Skin of body (tissue), 3 donors: ENCODE data around the gene PBX2. TPM values are rescaled to one million over a fixed set of nuclear protein-coding genes. Genes with fewer than 3 reads are reported as not detected.
"Not testable (repeated sequence)": the region's sequence is repeated elsewhere in the genome, so short reads cannot be mapped to it uniquely, and the experiment has no call there.

Experiments
- DNase-seq: peaks from one replicate; lab custom pipeline; 2025; lab: John Stamatoyannopoulos, UW
- small RNA-seq: library from RNA; depleted of rRNA; stranded (forward); fragments of <200 nt; gene quantifications from one replicate; pipeline ENCODE3, GENCODE V24; 2014; ENCODE audit warnings: low replicate concordance
- total RNA-seq: library from RNA; depleted of rRNA; stranded (reverse); fragments of >200 nt; gene quantifications from one replicate; pipeline ENCODE4 v1.2.3, GENCODE V29; 2014

Gene PBX2
- total RNA-seq, 1 donor from 2014 or later, result 51.6 TPM

DNA sequence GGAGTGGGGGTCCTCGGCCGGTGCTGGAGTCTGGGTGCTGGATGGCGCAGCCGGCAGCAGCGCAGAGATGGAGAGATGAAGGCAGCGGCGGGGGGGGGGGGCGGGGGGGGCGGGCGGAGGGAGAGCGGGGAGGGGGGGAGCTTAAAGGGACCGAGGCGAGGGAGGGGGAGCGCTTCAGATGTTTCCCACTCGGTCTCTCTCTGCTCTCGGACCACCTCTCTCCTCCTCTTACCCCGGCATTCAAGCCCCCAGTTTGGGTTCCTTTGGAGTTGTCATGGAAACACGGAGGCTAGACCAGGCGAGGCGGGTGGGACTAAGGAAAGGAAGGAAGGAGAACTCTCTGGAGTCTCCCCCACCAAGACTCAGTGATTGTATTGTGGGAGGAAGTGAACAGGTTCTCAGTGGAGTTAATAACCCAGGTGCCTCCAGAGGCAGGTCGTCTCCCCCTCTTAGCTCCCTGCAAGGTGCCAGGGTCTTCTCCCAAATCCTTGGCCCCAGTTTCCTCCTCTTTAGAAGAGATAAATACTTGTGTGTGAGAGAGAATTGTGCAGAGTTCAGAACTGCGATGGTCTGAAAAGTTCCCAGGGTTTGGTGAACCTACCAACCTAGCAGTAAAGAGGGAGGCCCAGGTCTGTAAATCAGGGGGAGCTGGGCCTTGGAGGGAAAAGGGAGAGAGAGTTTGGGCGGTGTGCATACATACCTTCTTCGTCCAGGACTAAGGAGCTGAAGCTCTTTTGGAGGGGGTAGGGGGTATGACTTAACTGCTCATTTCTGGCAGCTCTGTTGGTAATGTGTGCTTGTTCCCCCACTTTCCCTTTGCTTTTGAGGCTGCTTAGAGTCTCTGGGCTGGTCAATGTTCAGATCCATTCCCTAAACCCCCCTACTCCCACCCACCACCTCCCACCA lies 37.9 kb downstream of the PBX2 start, which contains the start of gene PRRT1:
Gene PRRT1, minus strand, starts transcription at position 77 of the 906 bp plus-strand sequence. CDS start 112 bp downstream, outside the sequence.
- no peak for DNase-seq

DNA sequence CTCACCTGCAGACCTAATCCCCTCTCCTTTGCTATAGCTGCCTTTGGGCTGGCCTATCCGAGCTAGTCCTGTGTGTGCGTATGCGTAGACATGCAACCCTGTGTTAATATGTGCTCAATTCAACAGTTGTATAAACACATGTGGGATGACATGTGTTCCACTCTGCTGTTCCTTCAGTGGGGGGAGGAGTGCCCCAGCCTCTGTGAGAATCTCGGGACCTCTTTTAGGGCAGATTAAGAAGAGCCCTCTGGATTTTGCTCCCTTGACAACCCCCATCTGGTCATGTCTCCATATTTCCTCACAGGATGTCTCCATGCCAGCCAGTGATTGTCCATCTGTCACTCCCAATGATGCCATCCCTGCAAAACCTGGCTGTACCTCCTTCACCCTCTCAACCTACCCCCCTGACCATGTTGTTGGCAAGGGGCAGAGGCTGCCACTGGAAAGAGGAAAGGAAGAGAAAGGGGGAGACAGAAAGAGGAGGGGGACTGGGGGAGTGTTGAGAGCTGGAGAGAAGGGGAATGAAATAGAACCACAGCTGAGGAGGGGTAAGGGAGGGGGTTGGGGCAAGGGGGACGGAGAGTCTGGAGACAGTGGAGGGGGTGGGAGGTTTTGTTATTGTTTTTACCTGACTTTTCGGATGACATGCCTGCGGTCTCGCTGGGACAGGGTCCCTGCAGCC lies 38.7 kb downstream of the PBX2 start:
- DNase-seq, result no peak

DNA sequence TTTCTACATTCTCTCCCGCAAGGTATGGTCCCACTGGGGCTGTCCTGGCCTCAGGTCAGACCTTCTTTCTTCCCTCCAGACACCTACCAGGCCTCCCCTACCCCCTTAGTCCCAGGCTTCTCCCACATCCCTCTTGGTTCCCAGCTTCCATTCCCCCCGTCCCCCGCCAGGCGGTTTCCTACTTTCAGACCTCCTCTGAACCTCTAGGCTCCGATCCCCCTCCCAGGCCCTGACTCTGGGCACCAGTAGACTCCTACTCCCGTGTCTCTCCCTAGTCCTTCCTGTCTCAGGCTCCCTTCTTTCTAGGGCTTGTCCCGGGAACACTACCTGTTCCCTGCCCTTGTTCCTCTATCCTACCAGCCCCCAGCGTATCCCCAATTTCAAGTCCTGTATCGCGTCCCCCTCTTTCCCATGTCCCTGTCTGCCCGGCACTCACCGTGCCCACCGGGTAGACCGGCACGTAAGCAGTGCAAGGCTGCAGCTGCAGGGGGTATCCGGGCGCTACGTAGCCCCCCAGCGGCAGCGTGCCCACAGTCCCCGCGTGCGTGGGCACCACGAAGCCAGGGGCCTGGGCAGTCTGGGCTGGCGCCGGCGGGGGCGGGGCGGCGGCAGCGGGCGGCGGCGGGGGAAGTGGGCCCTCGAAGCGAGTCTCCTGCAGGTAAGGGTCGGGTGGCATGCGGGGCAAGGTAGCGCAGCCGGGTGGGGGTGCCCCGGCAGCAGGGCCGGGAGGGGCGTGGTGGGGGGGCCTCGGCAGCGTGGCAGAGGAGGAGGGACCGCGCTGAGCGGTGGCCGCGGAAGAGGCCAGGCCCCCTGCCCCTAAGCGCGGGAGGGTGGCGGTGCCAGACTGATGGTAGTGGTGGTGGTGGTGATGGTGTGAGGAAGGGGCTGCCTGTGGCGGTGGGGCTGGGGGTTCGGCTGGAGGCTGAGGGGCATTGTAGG lies 39.8 kb downstream of the PBX2 start:
- no peak for DNase-seq

DNA sequence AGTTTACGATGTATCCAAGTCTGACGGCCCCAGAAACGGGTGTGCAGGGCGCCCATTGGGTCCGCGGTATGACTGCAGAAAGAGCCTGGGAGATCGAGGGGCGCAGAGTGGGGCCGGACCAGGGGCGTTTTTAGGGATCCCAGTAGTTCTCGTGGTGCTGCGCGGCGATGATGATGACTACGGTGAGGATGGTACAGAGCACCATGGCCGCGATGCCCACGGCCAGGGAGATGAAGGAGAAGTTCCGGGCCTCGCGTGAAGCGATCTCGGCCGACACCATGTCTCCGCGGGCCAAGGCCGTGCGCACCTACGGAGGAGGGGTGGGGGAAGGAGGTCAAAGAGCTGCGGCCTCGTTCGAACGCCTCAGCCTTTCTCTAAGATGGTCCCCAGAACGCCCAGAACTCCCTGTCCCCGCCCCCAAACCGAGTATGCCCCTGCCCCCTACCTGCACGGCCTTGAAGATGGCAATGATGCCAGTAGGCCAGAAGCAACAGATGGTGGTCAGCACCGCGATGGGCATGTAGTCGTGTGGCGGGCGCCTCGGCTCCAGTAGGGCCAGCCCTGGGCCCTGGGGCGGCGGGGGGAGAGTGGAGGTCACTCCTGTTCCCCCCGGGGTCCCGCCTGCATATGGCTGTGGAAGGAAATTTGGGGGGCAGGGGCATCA lies 40.8 kb downstream of the PBX2 start:
- DNase-seq, result no peak

DNA sequence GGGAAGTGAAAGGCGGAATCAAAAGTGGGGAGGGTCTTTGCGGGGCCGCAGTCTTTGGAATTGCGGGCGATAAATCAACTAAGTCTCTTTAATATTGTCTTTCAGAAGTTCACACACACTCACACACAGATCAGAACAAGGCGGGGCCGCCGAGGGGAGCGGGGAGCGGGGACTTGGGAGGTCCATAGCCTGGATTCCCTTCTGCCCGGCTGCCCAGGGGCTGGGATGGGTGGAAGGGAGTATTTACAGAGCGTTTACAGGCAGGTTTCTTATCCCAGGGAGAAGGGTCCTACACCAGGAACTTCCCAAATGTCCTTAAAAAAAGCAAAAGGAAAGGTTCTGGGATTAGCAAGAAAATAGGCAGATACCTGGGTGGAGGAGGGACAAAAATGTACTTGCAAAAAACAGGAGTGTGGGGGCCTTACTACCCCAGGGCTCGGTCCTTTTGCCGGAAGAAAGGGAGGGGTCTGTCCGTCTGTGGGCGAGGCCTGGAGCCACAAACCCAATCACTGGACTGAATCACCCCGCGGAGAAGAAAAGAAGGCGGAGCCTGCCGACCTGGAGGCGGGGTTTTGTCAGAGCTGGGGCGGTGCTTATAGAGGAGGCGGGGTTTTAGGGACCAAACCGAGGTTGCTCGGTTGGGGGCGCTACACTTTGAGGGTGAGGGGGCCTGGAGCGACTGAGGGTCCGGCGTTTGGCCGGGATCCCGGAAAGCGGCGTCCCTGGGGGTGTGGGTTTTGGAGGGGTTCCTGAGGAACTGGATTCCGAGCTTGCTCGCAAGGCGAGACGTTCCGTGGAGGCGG lies 41.5 kb downstream of the PBX2 start:
- DNase-seq, result peak; percentile 48

DNA sequence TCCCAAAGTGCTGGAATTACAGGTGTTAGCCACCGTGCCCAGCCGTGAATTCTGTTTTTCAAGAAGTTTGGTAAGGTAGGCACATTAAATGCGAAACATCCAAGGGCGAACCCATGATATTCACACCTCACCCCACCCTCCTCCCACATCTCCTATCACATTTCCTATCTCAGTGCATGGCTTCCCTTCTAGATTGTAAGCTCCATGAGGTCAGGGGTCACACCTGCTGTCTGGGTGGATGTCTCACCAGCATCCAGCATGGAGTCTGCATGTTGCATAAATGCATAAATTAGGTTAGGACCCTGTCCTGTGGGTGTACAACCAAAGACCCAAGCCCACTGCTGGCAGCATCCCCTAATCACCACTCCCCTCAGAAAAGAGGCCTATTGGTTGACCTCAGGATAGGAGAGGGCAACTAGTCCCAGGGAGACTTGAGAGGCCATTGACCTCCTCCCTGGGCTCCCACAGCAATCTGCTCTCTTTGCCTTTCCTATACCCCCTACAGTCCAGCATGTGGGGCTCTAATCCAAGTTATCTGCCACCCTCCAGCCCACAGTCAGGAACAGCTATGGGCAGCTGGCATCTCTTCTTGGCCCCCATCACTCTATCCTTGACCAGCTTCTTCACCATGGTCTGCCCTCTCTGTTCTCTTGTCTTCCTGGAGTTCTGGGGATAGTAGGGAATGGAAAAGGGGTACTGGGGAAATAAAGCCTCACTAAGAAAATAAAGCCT lies 42.4 kb downstream of the PBX2 start:
- DNase-seq, result no peak

DNA sequence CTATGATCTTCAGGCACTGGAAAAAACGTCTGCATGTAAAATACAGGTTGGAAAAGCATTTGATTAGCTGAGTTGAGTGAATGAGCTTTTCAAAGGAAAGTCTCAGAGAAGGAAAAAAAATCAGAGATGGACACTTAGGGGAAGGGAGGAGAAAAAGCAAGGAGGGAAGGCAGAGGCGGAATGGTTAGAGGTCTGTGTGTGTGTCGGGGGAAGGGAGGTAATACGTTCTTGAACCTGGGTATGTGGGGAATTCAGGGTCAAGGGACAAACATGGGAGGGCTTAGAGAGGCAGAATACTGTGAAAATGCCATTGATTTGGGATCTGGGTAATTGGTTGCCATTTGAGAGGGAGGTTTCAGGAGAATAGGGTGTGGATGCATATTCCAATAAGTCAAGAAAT lies 43.3 kb downstream of the PBX2 start:
- DNase-seq, result no peak

DNA sequence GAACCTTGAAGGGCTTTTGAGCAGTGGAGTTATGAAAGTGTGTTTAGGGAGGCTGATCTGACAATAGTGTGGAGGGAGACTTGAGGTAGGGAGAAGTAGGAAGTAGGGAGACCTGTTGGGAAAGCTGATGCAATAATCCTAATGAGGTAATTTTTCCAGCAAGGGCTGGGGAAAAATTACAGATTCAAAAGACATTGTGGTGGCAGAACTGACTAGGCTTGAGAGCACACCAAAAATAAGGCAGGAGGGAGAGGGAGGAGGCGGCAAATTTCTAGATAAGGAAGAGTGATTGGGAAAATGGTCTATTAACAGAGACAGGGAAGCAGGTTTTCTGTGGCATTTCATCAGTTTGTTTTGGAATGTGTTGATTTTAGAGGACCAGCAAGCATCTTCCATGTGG lies 43.7 kb downstream of the PBX2 start:
- no peak for DNase-seq

DNA sequence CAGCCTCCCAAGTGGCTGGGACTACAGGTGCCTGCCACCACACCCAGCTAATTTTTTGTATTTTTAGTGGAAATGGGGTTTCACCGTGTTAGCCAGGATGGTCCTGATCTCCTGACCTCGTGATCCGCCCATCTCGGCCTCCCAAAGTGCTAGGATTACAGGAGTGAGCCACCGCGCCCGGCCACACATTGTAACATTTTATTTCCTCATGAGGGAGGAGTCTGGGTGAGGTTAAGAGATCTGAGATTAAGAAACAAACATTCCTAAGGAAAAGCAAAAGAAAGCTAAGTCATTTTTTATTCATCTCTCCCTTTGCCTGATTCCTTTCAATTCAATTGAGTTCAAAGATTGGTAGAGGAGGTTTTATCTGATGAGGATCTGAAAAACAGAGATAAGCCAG lies 45.8 kb downstream of the PBX2 start:
- not testable (repeated sequence) for DNase-seq

DNA sequence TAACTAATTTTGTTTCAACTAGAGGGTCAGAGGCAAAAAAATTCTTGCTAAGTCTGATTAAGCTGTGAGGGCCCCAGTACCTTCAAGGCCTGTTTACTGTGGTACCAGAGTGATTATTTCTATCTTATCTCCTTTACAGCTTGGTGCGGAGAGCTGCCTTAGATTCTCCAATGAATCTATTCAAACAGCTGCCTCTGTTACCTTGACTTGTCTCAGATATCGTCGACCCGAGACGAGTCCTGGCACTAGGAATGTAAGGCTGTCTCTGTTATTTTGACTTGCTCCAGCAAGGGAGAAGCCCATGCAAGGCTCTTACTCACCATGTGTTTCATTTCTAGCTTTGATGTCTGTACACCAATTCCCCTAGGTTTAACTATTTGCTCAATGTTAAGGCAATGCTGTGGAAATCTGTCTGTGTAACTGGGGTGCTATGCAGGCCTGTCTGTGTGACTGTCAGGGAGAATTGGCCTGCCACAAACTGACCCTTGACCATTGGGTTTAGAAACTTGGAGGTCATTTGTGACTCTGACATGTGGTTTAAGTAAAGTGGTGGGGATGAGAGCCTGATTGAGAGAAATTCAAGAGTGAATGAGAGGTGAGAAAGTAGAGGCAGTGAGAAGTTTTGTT lies 49.5 kb downstream of the PBX2 start:
- DNase-seq, result no peak

DNA sequence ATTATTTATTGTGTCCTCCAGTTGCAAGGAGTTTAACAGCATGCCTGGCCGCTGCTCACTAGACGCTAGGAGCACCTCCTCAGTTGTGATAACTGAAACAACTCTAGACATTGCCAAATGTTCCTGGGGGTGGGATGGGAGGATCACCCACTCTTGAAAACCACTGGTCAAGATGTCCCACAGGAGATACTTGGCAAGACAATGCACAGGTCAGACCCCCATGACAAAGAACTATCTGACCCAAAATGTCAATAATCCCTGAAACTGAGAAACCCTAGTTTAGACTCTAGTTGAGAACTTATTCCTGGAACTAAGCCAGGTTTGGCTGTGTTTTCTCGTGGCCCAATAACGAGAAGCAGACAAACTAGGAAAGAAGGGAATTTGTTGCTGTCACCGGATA lies 50.4 kb downstream of the PBX2 start:
- no peak for DNase-seq

DNA sequence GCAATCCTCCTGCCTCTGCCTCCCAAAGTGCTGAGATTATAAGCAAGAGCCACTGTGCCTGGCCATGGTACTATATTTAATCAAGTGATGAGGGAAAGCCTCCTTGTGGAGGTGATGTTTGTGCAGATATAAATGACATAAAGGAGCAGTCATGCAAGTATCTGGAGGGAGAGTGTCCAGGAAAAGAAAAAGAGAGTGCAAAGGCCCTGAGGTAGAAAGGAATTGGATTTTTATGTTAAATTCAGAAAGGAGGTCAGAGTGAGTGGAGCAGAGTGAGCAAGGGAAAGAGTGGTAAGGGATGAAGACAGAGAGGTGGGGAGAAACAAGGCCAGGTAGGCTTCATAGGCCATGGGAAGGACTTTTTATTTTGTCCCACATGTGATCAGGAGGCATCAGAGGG lies 52.5 kb downstream of the PBX2 start:
- DNase-seq, result no peak

Small RNA genes within 50 kb of the gene (small RNA-seq; reads per million reads assigned to genes)
- gene AL662884.1 (not detected), gene MIR6833 (not detected)

Other genes starting within 250 kb of the PBX2 start
- 2.2 TPM for gene CFB, start 244.1 kb downstream of the PBX2 start, total RNA-seq
- gene NELFE, start 231.2 kb downstream of the PBX2 start, total RNA-seq, result 46.1 TPM
- gene SKIC2, start 231.0 kb downstream of the PBX2 start, total RNA-seq, result 23.3 TPM
- 5.8 TPM for gene DXO, start 218.1 kb downstream of the PBX2 start, total RNA-seq
- gene C4A, start 208.1 kb downstream of the PBX2 start, total RNA-seq, result 5.8 TPM
- 4.2 TPM for gene C4B, start 175.4 kb downstream of the PBX2 start, total RNA-seq
- not detected for gene CYP21A2, start 151.8 kb downstream of the PBX2 start, total RNA-seq
- 64.4 TPM for gene TNXB, start 80.9 kb downstream of the PBX2 start, total RNA-seq
- 23.1 TPM for gene ATF6B, start 62.0 kb downstream of the PBX2 start, total RNA-seq
- 5.0 TPM for gene FKBPL, start 59.9 kb downstream of the PBX2 start, total RNA-seq
- 0.20 TPM for gene PRRT1, start 38.3 kb downstream of the PBX2 start, total RNA-seq
- 124 TPM for gene PPT2, start 36.1 kb downstream of the PBX2 start, total RNA-seq
- gene EGFL8, start 25.6 kb downstream of the PBX2 start, total RNA-seq, result 17.2 TPM
- 13.6 TPM for gene AGPAT1, start 14.1 kb downstream of the PBX2 start, total RNA-seq
- gene RNF5, start 11.8 kb downstream of the PBX2 start, total RNA-seq, result 28.5 TPM
- 2.7 TPM for gene AGER, start 5.9 kb downstream of the PBX2 start, total RNA-seq
- 4.1 TPM for gene GPSM3, start 2.4 kb upstream of the PBX2 start, total RNA-seq
- 8.1 TPM for gene NOTCH4, start 33.9 kb upstream of the PBX2 start, total RNA-seq
- not detected for gene TSBP1, start 181.7 kb upstream of the PBX2 start, total RNA-seq
- not detected for gene BTNL2, start 217.0 kb upstream of the PBX2 start, total RNA-seq
- gene HLA-DRA, start 249.7 kb upstream of the PBX2 start, total RNA-seq, result 92.8 TPM